ENCODE measurements around the gene EZR. TPM values are rescaled to one million over a fixed set of nuclear protein-coding genes. Genes with fewer than 3 reads are reported as not detected.

Gene EZR
- total RNA-seq, 1 donor, result 89.4 TPM

DNA sequence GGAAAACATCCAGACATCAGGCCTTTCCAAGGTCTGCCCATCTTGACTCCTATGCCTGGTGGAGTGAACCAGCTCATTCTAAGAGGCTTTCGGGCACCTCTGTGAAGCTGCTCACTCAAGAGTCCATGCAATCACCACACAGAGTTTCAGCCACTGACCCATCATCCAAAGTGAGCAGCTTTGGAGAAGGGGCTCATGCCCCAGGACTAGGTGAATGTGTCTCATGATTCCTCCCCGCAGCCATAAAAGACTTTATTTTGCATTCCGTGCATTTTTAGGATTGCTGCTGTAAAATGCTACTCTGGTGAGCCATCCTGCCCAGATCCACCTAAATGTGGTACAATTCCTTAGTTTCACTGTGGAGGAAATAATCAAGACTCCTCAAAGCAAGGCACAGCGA, 44.5 kb upstream of the EZR start:
- peak; percentile 53 for DNase-seq (ENCODE audit: insufficient read length, low spot score, missing footprints)
- no peak overlapping the region for H3K4me3 ChIP-seq (ENCODE audit: insufficient read depth, low read length)
- H3K4me2 ChIP-seq (ENCODE audit: insufficient read depth, low read length), result peak overlapping the region; percentile 34
- no peaks in the 10 kb centered on the region for H4K20me1 ChIP-seq (ENCODE audit: insufficient read depth, low read length)
- H3K36me3 ChIP-seq (ENCODE audit: insufficient read depth, low read length), result no peaks in the 10 kb centered on the region
- no peaks in the 10 kb centered on the region for H3K9me3 ChIP-seq (ENCODE audit: low read depth, low read length)
- no peaks in the 10 kb centered on the region for H3K79me2 ChIP-seq (ENCODE audit: insufficient read depth, low read length)
- H3K27ac ChIP-seq (ENCODE audit: low read depth, low read length), result peak overlapping the region; percentile 27
- peaks cover 10% of the 10 kb centered on the region for H3K4me1 ChIP-seq (ENCODE audit: insufficient read depth, low read length)
- peak overlapping the region; percentile 52 for H2AFZ ChIP-seq (ENCODE audit: low read length)
- no peaks in the 10 kb centered on the region for H3K27me3 ChIP-seq (ENCODE audit: insufficient read depth, low read length)
- TF ChIP-seq, protein P1, sequence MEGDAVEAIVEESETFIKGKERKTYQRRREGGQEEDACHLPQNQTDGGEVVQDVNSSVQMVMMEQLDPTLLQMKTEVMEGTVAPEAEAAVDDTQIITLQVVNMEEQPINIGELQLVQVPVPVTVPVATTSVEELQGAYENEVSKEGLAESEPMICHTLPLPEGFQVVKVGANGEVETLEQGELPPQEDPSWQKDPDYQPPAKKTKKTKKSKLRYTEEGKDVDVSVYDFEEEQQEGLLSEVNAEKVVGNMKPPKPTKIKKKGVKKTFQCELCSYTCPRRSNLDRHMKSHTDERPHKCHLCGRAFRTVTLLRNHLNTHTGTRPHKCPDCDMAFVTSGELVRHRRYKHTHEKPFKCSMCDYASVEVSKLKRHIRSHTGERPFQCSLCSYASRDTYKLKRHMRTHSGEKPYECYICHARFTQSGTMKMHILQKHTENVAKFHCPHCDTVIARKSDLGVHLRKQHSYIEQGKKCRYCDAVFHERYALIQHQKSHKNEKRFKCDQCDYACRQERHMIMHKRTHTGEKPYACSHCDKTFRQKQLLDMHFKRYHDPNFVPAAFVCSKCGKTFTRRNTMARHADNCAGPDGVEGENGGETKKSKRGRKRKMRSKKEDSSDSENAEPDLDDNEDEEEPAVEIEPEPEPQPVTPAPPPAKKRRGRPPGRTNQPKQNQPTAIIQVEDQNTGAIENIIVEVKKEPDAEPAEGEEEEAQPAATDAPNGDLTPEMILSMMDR (IDR thresholded peaks at IDR 0.05; ENCODE audit: extremely low read depth, low read depth, low read length), result no peak

DNA sequence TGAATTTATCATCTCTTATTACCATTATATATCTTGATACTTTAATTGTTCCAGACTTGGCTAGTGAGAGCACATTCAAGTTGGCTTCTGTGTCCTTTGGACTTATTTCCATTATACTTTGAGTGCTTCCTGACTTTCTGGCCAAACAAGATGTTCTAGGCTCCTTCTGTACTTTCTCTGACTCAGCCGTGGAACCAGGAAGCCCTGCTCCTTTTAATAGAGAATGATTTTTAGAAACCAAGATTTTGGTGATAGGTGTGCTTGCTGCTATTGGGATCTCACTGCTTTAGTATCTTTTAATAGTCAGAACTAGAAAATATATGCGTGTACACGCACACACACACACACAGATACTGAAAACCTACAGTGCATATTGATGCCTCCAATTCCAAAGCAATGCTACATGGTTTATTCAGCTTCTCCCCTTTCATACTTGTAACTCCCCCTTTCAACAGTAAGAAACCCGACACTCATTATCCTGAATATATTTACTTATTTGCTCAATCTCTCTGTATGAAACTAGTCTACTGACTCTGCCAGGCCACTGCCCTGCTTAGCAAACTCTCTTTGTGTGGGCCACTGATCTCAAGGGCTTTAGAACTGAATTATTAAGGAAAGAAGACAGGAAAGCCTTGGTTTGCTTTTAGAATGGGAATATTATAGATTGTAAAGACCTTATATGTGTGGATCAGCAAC, 42.7 kb upstream of the EZR start:
- no peak overlapping the region for H3K4me3 ChIP-seq (ENCODE audit: insufficient read depth, low read length)
- no peak overlapping the region for H2AFZ ChIP-seq (ENCODE audit: low read length)
- no peaks in the 10 kb centered on the region for H4K20me1 ChIP-seq (ENCODE audit: insufficient read depth, low read length)
- no peaks in the 10 kb centered on the region for H3K9me3 ChIP-seq (ENCODE audit: low read depth, low read length)
- no peaks in the 10 kb centered on the region for H3K79me2 ChIP-seq (ENCODE audit: insufficient read depth, low read length)
- TF ChIP-seq, protein P1 (IDR thresholded peaks at IDR 0.05; ENCODE audit: extremely low read depth, low read depth, low read length), result no peak
- H3K36me3 ChIP-seq (ENCODE audit: insufficient read depth, low read length), result no peaks in the 10 kb centered on the region
- no peak overlapping the region for H3K4me2 ChIP-seq (ENCODE audit: insufficient read depth, low read length)
- H3K27ac ChIP-seq (ENCODE audit: low read depth, low read length), result no peak overlapping the region
- H3K4me1 ChIP-seq (ENCODE audit: insufficient read depth, low read length), result peaks cover 10% of the 10 kb centered on the region
- no peak for DNase-seq (ENCODE audit: insufficient read length, low spot score, missing footprints)
- H3K27me3 ChIP-seq (ENCODE audit: insufficient read depth, low read length), result no peaks in the 10 kb centered on the region

DNA sequence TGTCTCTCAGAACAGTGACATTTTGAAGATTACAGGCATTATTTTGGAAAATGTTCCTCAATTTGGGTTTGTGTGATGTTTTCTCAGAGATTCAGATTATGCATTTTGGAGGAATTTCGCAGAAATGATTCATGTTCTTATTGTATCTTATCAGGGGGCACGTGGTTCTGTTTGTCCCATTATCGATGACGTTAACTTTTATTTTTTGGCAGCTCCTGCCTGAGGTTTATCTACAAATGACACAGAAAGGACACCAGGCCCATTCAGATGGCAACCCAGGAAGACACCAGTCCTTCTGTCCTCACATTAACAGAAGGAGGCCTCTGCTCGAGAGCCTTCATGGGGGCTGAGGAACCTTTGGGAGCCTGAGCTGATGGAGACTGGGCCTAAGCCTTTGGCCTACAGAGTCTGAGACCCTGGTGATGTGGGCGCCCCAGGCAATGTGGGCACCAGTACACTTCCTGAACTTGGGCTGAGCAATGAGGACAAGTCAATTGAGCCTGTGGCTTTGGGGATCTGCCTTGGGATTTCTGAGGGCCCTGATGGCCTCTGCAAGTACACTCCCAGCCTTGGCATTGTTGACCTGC, 41.2 kb upstream of the EZR start:
- no peaks in the 10 kb centered on the region for H3K27me3 ChIP-seq (ENCODE audit: insufficient read depth, low read length)
- H3K79me2 ChIP-seq (ENCODE audit: insufficient read depth, low read length), result no peaks in the 10 kb centered on the region
- DNase-seq (ENCODE audit: insufficient read length, low spot score, missing footprints), result no peak
- H3K9me3 ChIP-seq (ENCODE audit: low read depth, low read length), result no peaks in the 10 kb centered on the region
- no peaks in the 10 kb centered on the region for H4K20me1 ChIP-seq (ENCODE audit: insufficient read depth, low read length)
- H3K4me2 ChIP-seq (ENCODE audit: insufficient read depth, low read length), result no peak overlapping the region
- no peak overlapping the region for H3K27ac ChIP-seq (ENCODE audit: low read depth, low read length)
- no peak overlapping the region for H3K4me3 ChIP-seq (ENCODE audit: insufficient read depth, low read length)
- no peak overlapping the region for H2AFZ ChIP-seq (ENCODE audit: low read length)
- TF ChIP-seq, protein P1 (IDR thresholded peaks at IDR 0.05; ENCODE audit: extremely low read depth, low read depth, low read length), result no peak
- H3K4me1 ChIP-seq (ENCODE audit: insufficient read depth, low read length), result peaks cover 10% of the 10 kb centered on the region
- H3K36me3 ChIP-seq (ENCODE audit: insufficient read depth, low read length), result no peaks in the 10 kb centered on the region

DNA sequence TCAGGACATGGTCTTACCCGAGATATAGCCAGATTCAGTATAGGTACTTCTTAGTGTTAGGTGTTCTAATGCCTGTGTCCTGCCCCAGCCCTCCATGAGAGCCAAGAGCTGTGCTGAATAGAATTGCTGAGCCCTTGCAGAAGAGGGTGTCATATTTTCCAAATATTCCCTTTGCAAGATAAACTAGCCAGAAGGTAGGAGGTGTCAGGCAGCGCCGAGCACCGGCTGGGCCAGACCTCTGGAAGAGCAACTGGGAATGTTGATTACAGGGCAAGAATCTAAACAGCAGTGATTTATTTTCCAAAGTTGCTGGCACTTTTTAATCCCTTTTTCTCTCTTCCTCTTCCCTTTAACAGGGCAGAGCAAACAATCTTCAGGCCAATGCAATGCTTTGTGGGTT, 37.1 kb upstream of the EZR start:
- H3K4me1 ChIP-seq (ENCODE audit: insufficient read depth, low read length), result peaks cover 21% of the 10 kb centered on the region
- H3K27me3 ChIP-seq (ENCODE audit: insufficient read depth, low read length), result no peaks in the 10 kb centered on the region
- H2AFZ ChIP-seq (ENCODE audit: low read length), result peak overlapping the region; percentile 25
- TF ChIP-seq, protein P1 (IDR thresholded peaks at IDR 0.05; ENCODE audit: extremely low read depth, low read depth, low read length), result no peak
- no peaks in the 10 kb centered on the region for H3K36me3 ChIP-seq (ENCODE audit: insufficient read depth, low read length)
- no peaks in the 10 kb centered on the region for H3K79me2 ChIP-seq (ENCODE audit: insufficient read depth, low read length)
- H3K4me3 ChIP-seq (ENCODE audit: insufficient read depth, low read length), result no peak overlapping the region
- H3K9me3 ChIP-seq (ENCODE audit: low read depth, low read length), result no peaks in the 10 kb centered on the region
- no peak for DNase-seq (ENCODE audit: insufficient read length, low spot score, missing footprints)
- no peaks in the 10 kb centered on the region for H4K20me1 ChIP-seq (ENCODE audit: insufficient read depth, low read length)
- H3K4me2 ChIP-seq (ENCODE audit: insufficient read depth, low read length), result no peak overlapping the region
- no peak overlapping the region for H3K27ac ChIP-seq (ENCODE audit: low read depth, low read length)
